Sigmoid colon (tissue), 7 donors: Measurements from ENCODE around the gene DHRS3. TPM values are rescaled to one million over a fixed set of nuclear protein-coding genes. Genes with fewer than 3 reads are reported as not detected.
A peak's percentile ranks its signal among the peaks of the same experiment; 100 is the strongest.

Source experiments
- DNase-seq: peaks from one replicate; pipeline ENCODE4 v3.0.0-alpha.2; 2019
- H3K27ac ChIP-seq, 4 donors: fragments of 200-600 bp; sonication (generic); one replicate each; pipeline ENCODE4 v1.5.1; 2016 to 2019; ENCODE audit warnings: mild to moderate bottlenecking in 1 of 4
- H3K27me3 ChIP-seq, 3 donors: fragments of 200-600 bp; sonication (generic); one replicate each; pipeline ENCODE4 v1.5.1; 2019; ENCODE audit warnings: mild to moderate bottlenecking in 1 of 3
- H3K36me3 ChIP-seq, 4 donors: fragments of 200-600 bp; sonication (generic); one replicate each; pipeline ENCODE4 v1.5.1; 2016 to 2019
- H3K4me1 ChIP-seq, 4 donors: fragments of 200-600 bp; sonication (generic); one replicate each; pipeline ENCODE4 v1.5.1; 2017 to 2019
- H3K4me3 ChIP-seq, 4 donors: fragments of 200-600 bp; sonication (generic); one replicate each; pipeline ENCODE4 v1.5.1; 2017 to 2019; ENCODE audit warnings: mild to moderate bottlenecking in 2 of 4, moderate library complexity in 1 of 4
- H3K9me3 ChIP-seq, 4 donors: fragments of 200-600 bp in 3 of 4; sonication (generic) in 3 of 4; one replicate each; pipeline versions ENCODE4 v1.5.1 to v1.6.1; 2013 to 2019
- CTCF ChIP-seq, 4 experiments: fragments of 450-650 bp in 3 of 4; fragments of 200-600 bp in 1 of 4; IDR thresholded peaks; one replicate each; pipeline ENCODE4 v1.5.1; 2016 to 2019; ENCODE audit warnings: antibody characterized with exemption in 4 of 4, mild to moderate bottlenecking in 3 of 4, moderate library complexity in 2 of 4
- EP300 ChIP-seq, 4 donors: sonication (generic); formaldehyde crosslinking; IDR thresholded peaks; one replicate each; pipeline ENCODE4 v1.6.1; 2017; ENCODE audit warnings: antibody characterized with exemption in 4 of 4
- POLR2A ChIP-seq, 2 donors: fragments of 450-650 bp; IDR thresholded peaks; one replicate each; pipeline ENCODE4 v1.6.1; 2016; ENCODE audit warnings: antibody characterized with exemption in 2 of 2, mild to moderate bottlenecking in 2 of 2, moderate library complexity in 2 of 2
- POLR2AphosphoS5 ChIP-seq, 4 donors: sonication (generic); formaldehyde crosslinking; IDR thresholded peaks; one replicate each; pipeline ENCODE4 v1.6.1; 2017; ENCODE audit warnings: antibody characterized with exemption in 4 of 4
- WGBS, 2 donors: extraction: QIAGEN DNeasy Blood & Tissue Kit; methylation state at CpG; one replicate each; pipeline ENCODE4 v1.1.7; 2013; 5-methylcytosine and 5-hydroxymethylcytosine counted together
- intact Hi-C: fragments of 100-400 bp; cut with DNase I; formaldehyde crosslinking; loops from one replicate; pipeline ENCODE4 v1.15.1; 2023
- polyA plus RNA-seq, 3 donors: library from polyadenylated mRNA; stranded (reverse); fragments of 200-250 nt; gene quantifications; one replicate each; pipeline ENCODE4 v1.2.3, GENCODE V29; 2013
- total RNA-seq, 4 donors: library from RNA; depleted of rRNA; stranded (reverse); fragments of >200 nt; gene quantifications; one replicate each; pipeline ENCODE4 v1.1.0, GENCODE V29; 2016
- donor health status: healthy with polysubstance abuse.
- donor health status: Bipolar disorder and iron deficiency.
- donor health status: healthy.

DHRS3 gene
- total and polyA plus RNA-seq, 7 donors = 34.8 to 102 (median 47.9) TPM

DNA sequence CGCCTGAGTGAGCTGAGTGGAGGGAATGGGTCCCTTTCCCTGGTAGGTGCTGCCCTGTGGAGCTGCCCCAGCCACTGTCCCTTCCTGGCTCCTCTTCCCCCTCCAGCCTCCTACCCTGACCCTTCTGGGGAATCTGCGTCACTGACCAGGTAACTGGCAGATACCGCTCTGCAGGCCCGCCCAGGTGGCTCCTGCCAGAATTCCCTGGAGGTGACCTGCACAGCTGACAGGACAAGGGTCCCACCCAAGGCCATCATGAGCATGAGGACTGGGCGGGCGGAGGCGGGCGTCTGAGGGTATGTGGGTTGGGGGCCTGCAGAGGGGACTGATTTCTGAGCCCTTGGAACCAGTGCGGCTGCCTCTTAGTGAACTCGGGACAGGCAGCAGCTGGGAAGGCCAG lies 32.5 kb downstream of the DHRS3 start:
- intact Hi-C loops = no loop called here
- 93 to 94% methylated on average over 10 of the region's 10 CpGs for WGBS, 2 donors
- Histone ChIP-seq H3K27me3 (no peaks in the 10 kb centered on the region), H3K4me3 (no peak overlapping the region), H3K36me3 (peaks cover 0 to 8% (median 0%) of the 10 kb centered on the region in 4 donors), H3K4me1 (peaks cover 0 to 19% (median 14%) of the 10 kb centered on the region in 4 donors), H3K9me3 (no peaks in the 10 kb centered on the region), H3K27ac (peak overlapping the region in 1 of 4 donors; percentile 2)
- no peak for DNase-seq
- no peak for TF ChIP-seq CTCF (IDR thresholded peaks at IDR 0.05)
- no peak for TF ChIP-seq POLR2AphosphoS5 (IDR thresholded peaks at IDR 0.05)
- TF ChIP-seq EP300 (IDR thresholded peaks at IDR 0.05) = no peak
- no peak for TF ChIP-seq POLR2A (IDR thresholded peaks at IDR 0.05)

GRCh38 chr1:12584900-12585525 lies 33.0 kb downstream of the DHRS3 start:
- no peak overlapping the region for H3K27ac ChIP-seq
- no peaks in the 10 kb centered on the region for H3K9me3 ChIP-seq
- no peak overlapping the region for H3K4me3 ChIP-seq
- intact Hi-C loops = no loop called here
- no peak for TF ChIP-seq CTCF (IDR thresholded peaks at IDR 0.05)
- no peak for TF ChIP-seq POLR2AphosphoS5 (IDR thresholded peaks at IDR 0.05)
- TF ChIP-seq POLR2A (IDR thresholded peaks at IDR 0.05) = no peak
- no peak for TF ChIP-seq EP300 (IDR thresholded peaks at IDR 0.05)
- H3K27me3 ChIP-seq = no peaks in the 10 kb centered on the region
- H3K36me3 ChIP-seq = peaks cover 0 to 8% (median 0%) of the 10 kb centered on the region in 4 donors
- WGBS, 2 donors = 79 to 80% methylated on average over 6 of the region's 6 CpGs
- DNase-seq = no peak
- peaks cover 0 to 19% (median 14%) of the 10 kb centered on the region in 4 donors for H3K4me1 ChIP-seq

DNA sequence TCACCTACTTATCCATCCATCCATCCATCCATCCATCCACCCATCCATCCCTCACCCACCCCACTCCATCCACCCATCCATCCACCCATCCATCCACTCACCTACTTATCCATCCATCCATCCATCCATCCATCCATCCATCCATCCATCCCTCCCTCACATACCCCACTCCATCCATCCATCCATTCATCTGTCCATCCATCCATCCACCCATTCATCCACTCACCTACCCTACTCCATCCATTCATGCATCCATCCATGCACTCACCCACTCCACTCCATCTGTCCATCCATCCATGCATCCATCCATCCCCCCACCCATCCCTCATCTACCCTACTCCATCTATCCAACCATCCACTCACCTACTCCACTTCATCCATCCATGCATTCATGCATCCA lies 34.5 kb downstream of the DHRS3 start:
- Histone ChIP-seq H3K4me3 (no peak overlapping the region), H3K36me3 (peaks cover 0 to 21% (median 5%) of the 10 kb centered on the region in 4 donors), H3K27me3 (no peaks in the 10 kb centered on the region), H3K27ac (no peak overlapping the region), H3K9me3 (no peaks in the 10 kb centered on the region), H3K4me1 (peaks cover 0 to 27% (median 19%) of the 10 kb centered on the region in 4 donors)
- DNase-seq = no peak
- TF ChIP-seq EP300 (IDR thresholded peaks at IDR 0.05) (no peak), CTCF (IDR thresholded peaks at IDR 0.05) (no peak), POLR2A (IDR thresholded peaks at IDR 0.05) (no peak), POLR2AphosphoS5 (IDR thresholded peaks at IDR 0.05) (no peak)
- intact Hi-C loops = no loop called here

DNA sequence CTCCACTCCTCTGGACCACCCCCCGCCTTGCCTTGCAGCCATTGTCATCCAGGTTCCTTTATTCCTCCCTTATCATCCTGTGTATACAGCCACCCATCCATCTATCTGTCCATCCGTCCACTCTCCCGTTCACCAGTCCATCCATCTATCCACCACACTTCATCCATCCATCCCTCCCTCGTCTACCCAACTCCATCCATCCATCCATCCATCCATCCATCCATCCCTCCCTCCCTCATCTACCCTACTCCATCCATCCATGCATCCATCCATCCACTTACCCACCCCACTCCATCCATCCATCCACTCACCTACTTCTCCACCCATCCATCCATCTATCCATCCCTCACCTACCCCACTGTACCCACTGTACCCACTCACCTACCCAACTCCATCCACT lies 35.4 kb downstream of the DHRS3 start:
- Histone ChIP-seq H3K9me3 (no peaks in the 10 kb centered on the region), H3K27me3 (no peaks in the 10 kb centered on the region), H3K27ac (no peak overlapping the region), H3K4me1 (peaks cover 0 to 27% (median 17%) of the 10 kb centered on the region in 4 donors), H3K36me3 (peaks cover 5 to 29% (median 10%) of the 10 kb centered on the region in 4 donors), H3K4me3 (no peak overlapping the region)
- no peak for TF ChIP-seq CTCF (IDR thresholded peaks at IDR 0.05)
- no peak for TF ChIP-seq EP300 (IDR thresholded peaks at IDR 0.05)
- TF ChIP-seq POLR2AphosphoS5 (IDR thresholded peaks at IDR 0.05) = no peak
- no peak for TF ChIP-seq POLR2A (IDR thresholded peaks at IDR 0.05)
- intact Hi-C loops = no loop called here
- no peak for DNase-seq
- 95% methylated on average over 4 of the region's 4 CpGs for WGBS, 2 donors

DNA sequence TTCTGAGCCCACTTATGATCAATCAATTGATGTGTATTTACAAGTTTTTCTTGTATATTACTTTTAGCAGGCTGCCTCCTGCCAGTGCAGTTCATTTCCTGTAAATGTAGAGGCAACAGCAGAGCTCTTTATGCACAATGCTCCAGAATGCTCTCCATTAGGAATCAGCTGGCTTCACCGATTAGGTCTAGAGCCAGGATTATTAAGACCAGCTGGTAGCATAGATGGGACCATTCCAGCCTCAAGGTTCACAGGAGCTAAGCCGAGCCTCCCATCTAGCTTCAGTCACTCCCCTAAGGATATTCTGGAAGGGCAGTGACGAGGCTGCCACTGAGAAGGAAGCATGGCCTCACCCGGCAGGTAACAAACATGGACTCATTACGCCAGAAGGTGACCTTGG lies 36.8 kb downstream of the DHRS3 start:
- H3K36me3 ChIP-seq = peaks cover 5 to 44% (median 15%) of the 10 kb centered on the region in 4 donors
- no peak for DNase-seq
- H3K9me3 ChIP-seq = no peaks in the 10 kb centered on the region
- intact Hi-C loops = no loop called here
- no peaks in the 10 kb centered on the region for H3K27me3 ChIP-seq
- H3K27ac ChIP-seq = peak overlapping the region in 3 of 4 donors; percentile 65 to 80 (median 73)
- WGBS, 2 donors = 89% methylated on average over 5 of the region's 5 CpGs
- H3K4me1 ChIP-seq = peaks cover 0 to 27% (median 17%) of the 10 kb centered on the region in 4 donors
- no peak for TF ChIP-seq CTCF (IDR thresholded peaks at IDR 0.05)
- no peak for TF ChIP-seq POLR2A (IDR thresholded peaks at IDR 0.05)
- TF ChIP-seq POLR2AphosphoS5 (IDR thresholded peaks at IDR 0.05) = no peak
- TF ChIP-seq EP300 (IDR thresholded peaks at IDR 0.05) = no peak
- no peak overlapping the region for H3K4me3 ChIP-seq
